ENCODE results near the gene SUMO4. TPM values are rescaled to one million over a fixed set of nuclear protein-coding genes. Genes with fewer than 3 reads are reported as not detected.

SUMO4 gene
- total and polyA plus RNA-seq, 9 of the 15 experiments (the other 6 are each of a cell fraction or from before 2014, with no cell fraction given) = 0.20 to 1.9 (median 0.50) TPM; not detected in 2

DNA sequence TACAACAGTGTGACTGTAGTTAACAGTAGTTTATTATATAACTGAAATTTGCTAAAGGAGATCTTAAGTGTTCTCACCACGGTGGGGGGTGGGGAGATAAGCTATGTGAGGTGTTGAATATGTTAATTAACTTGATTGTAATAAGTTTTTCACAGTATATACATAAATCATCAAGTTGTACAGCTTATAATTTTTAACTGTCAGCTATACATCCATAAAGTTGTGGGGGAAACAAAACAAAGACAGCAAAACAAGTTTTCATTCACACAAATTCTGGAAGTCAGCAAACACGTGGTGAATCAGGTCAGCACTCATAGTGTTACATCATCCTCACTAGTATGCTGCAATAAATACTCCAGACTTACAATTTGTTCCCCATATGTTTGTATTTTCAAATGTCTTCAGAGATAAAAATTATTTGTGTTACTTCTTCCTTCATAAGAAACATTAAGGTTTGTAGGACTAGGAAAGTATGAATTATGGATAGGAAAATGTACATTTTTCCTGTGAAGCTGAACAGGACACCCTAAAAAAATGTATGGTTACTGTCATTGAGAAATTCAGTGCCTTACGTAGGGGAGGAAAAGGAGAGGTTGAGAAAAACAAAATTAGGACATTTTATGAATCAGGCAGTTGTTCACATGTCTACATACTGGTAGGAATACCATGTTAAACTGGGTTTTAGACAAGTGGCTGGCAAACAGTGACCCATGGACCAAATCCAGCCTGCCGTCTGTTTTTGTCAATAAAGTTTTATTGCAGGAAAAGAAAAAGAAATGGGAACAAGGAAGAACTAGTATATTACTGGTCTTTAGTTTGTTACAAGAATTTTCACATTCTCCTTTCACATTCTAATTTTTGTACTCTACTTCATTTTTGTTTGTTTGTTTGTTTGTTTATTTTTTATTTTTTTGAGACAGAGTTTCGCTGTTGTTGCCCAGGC lies 6.0 kb downstream of the SUMO4 start (continued):
- TF ChIP-seq ZBTB33 (CRISPR knock-in tag; IDR thresholded peaks at IDR 0.05) (no peak), ZNF263 (CRISPR knock-in tag; IDR thresholded peaks at IDR 0.05; ENCODE audit: borderline replicate concordance) (no peak), SIN3A (IDR thresholded peaks at IDR 0.05; ENCODE audit: borderline replicate concordance in 2 of 2, control insufficient read depth in 1 of 2, low read depth in 2 of 2, low read length in 2 of 2) (no peak), ZNF668 (CRISPR knock-in tag; IDR thresholded peaks at IDR 0.05) (no peak), TRIM28 (IDR thresholded peaks at IDR 0.05) (no peak), ILF3 (IDR thresholded peaks at IDR 0.05; ENCODE audit: borderline replicate concordance) (no peak), ZBTB8A (IDR thresholded peaks at IDR 0.05; ENCODE audit: partially characterized antibody) (no peak), BMI1 (IDR thresholded peaks at IDR 0.05; ENCODE audit: low read length) (no peak), KLF16 (IDR thresholded peaks at IDR 0.05) (no peak), ETV5 (CRISPR knock-in tag; IDR thresholded peaks at IDR 0.05; ENCODE audit: low read depth) (no peak), ZNF589 (CRISPR knock-in tag; IDR thresholded peaks at IDR 0.05; ENCODE audit: low read depth) (peak; percentile 75; the same call in 1 of the 2 replicates), YBX1 (IDR thresholded peaks at IDR 0.05) (no peak), TARDBP (IDR thresholded peaks at IDR 0.05) (no peak), ZNF79 (CRISPR knock-in tag; IDR thresholded peaks at IDR 0.05; ENCODE audit: low read depth) (no peak), RBM14 (IDR thresholded peaks at IDR 0.05; ENCODE audit: borderline replicate concordance, insufficient read depth, low read depth, low read length) (no peak), CHD2 (IDR thresholded peaks at IDR 0.05; ENCODE audit: low read depth, low read length) (no peak), ESRRA (IDR thresholded peaks at IDR 0.05; ENCODE audit: borderline replicate concordance, low read depth) (no peak), ZNF778 (CRISPR knock-in tag; IDR thresholded peaks at IDR 0.05) (no peak), NFYB (IDR thresholded peaks at IDR 0.05; ENCODE audit: extremely low read depth, insufficient read length) (no peak), ZNF175 (CRISPR knock-in tag; IDR thresholded peaks at IDR 0.05; ENCODE audit: low read depth) (peak; percentile 86; the same call in 1 of the 2 replicates), GATAD2B (IDR thresholded peaks at IDR 0.05; ENCODE audit: borderline replicate concordance) (no peak), ZBTB2 (IDR thresholded peaks at IDR 0.05) (no peak)
- TF ChIP-seq, protein P1, sequence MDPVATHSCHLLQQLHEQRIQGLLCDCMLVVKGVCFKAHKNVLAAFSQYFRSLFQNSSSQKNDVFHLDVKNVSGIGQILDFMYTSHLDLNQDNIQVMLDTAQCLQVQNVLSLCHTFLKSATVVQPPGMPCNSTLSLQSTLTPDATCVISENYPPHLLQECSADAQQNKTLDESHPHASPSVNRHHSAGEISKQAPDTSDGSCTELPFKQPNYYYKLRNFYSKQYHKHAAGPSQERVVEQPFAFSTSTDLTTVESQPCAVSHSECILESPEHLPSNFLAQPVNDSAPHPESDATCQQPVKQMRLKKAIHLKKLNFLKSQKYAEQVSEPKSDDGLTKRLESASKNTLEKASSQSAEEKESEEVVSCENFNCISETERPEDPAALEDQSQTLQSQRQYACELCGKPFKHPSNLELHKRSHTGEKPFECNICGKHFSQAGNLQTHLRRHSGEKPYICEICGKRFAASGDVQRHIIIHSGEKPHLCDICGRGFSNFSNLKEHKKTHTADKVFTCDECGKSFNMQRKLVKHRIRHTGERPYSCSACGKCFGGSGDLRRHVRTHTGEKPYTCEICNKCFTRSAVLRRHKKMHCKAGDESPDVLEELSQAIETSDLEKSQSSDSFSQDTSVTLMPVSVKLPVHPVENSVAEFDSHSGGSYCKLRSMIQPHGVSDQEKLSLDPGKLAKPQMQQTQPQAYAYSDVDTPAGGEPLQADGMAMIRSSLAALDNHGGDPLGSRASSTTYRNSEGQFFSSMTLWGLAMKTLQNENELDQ (CRISPR knock-in tag; IDR thresholded peaks at IDR 0.05; ENCODE audit: borderline replicate concordance) = no peak

All from K562 (cell line).